A673 (cell line): ENCODE measurements around the gene NCAPG2. TPM values are rescaled to one million over a fixed set of nuclear protein-coding genes. Genes with fewer than 3 reads are reported as not detected.
A peak's percentile ranks its signal among the peaks of the same experiment; 100 is the strongest.

Experiments used
- BruUV-seq: library from RNA; stranded (reverse); fragments of 400-500 nt; replicated peaks from 2 replicates; lab custom pipeline; 2021; lab: Mats Ljungman, UMichigan
- CTCF ChIA-PET: fragments of 300-600 bp; sonication (Branson Sonifier 250); formaldehyde crosslinking; loops from one replicate; lab custom pipeline; 2022; ENCODE audit warnings: antibody characterized with exemption; lab: Charles Lee
- POLR2A ChIA-PET: fragments of 300-600 bp; sonication (Branson Sonifier 250); formaldehyde crosslinking; loops from one replicate; lab custom pipeline; 2022; ENCODE audit warnings: antibody characterized with exemption; ENCODE audit not compliant: low non-redundant PET; lab: Charles Lee
- DNase-seq: peaks from one replicate; pipeline ENCODE4 v3.0.0-alpha.2; 2015; ENCODE audit warnings: low spot score
- H3K27ac ChIP-seq: fragments of 200-600 bp; sonication (generic); 2 replicates; pipeline ENCODE4 v1.5.1; 2016; ENCODE audit warnings: mixed run types, low read depth, mild to moderate bottlenecking, mixed read lengths, antibody characterized with exemption, low read length; ENCODE audit not compliant: poor library complexity, severe bottlenecking
- H3K27me3 ChIP-seq: fragments of 200-600 bp; sonication (generic); replicated peaks from 2 replicates; pipeline ENCODE4 v1.6.1; 2017; ENCODE audit warnings: mixed run types, low read depth, mild to moderate bottlenecking, mixed read lengths, antibody characterized with exemption, low read length; ENCODE audit not compliant: insufficient read depth, poor library complexity
- H3K36me3 ChIP-seq: fragments of 200-600 bp; sonication (generic); 2 replicates; pipeline ENCODE4 v1.6.1; 2016; ENCODE audit warnings: mixed run types, mild to moderate bottlenecking, mixed read lengths, antibody characterized with exemption, low read length; ENCODE audit not compliant: insufficient read depth, poor library complexity, severe bottlenecking
- H3K4me1 ChIP-seq: fragments of 200-600 bp; sonication (generic); 2 replicates; pipeline ENCODE4 v1.6.1; 2017; ENCODE audit warnings: mixed run types, mild to moderate bottlenecking, mixed read lengths, antibody characterized with exemption, low read length; ENCODE audit not compliant: insufficient read depth, poor library complexity, severe bottlenecking
- H3K4me3 ChIP-seq: fragments of 200-600 bp; sonication (generic); 2 replicates; pipeline ENCODE4 v1.5.1; 2016; ENCODE audit warnings: low read depth, mixed run types, mild to moderate bottlenecking, mixed read lengths, low read length; ENCODE audit not compliant: poor library complexity, severe bottlenecking
- H3K9me3 ChIP-seq: fragments of 200-600 bp; sonication (generic); 2 replicates; pipeline ENCODE4 v1.6.1; 2016; ENCODE audit warnings: mixed run types, low read depth, mild to moderate bottlenecking, mixed read lengths, antibody characterized with exemption, low read length; ENCODE audit not compliant: poor library complexity, severe bottlenecking
- EZH2 ChIP-seq: fragments of 200-600 bp; sonication (generic); IDR thresholded peaks from 2 replicates; pipeline ENCODE4 v1.6.1; 2017; ENCODE audit warnings: borderline replicate concordance, low read depth, mild to moderate bottlenecking, mixed read lengths, antibody characterized with exemption, low read length; ENCODE audit not compliant: poor library complexity, severe bottlenecking
- intact Hi-C: fragments of 100-400 bp; cut with micrococcal nuclease; formaldehyde crosslinking; loops from one replicate; pipeline ENCODE4 v1.10.0; 2022; ENCODE audit not compliant: unreplicated experiment
- total RNA-seq: library from RNA; stranded (reverse); gene quantifications from 2 replicates; pipeline ENCODE4 v1.2.3, GENCODE V29; 2021
- TF ChIP-seq, protein P1 (sequence below): fragments of 300-800, 200-600 bp; sonication (generic); conservative IDR thresholded peaks from 2 replicates; pipeline ENCODE4 v1.5.1; 2017; ENCODE audit warnings: low read depth, mild to moderate bottlenecking, antibody characterized with exemption, low read length, moderate library complexity, mixed read lengths

Gene NCAPG2
- total RNA-seq, 1 experiment from 2014 or later, result 127 TPM

DNA sequence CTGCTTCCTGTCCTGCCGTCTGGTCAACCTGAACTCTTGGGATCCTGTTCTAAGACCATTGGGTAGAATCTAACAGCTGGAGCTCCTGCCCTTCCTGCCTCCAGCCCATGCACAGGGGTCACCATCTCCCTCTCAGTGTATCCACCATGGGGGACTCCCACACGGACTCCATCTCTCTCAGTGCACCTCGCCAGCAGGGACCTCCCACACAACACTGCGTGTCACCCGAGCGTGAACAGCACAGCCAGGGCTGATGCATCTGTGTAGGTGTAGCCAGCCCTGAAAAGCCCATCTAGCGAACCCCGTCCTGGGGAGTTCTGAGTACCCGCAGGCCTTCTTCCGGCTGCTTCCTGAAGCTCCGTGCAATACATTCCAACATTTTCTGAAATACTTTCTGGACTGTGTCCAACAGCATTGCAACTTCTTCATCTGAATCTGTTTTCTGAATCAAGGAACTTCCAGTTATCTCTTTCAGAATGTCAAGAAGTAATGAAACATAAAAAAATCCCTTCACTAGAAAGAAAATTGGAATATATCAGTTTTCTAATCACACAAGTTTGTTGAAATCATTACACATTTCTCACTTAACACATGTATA is 52.5 kb downstream of the NCAPG2 start:
- H3K27ac ChIP-seq, result no peak overlapping the region
- H3K4me1 ChIP-seq, result no peaks in the 10 kb centered on the region
- H3K9me3 ChIP-seq, result no peaks in the 10 kb centered on the region
- BruUV-seq, result no TSS peak
- DNase-seq, result no peak
- intact Hi-C loops, result no loop called here
- TF ChIP-seq, protein P1, sequence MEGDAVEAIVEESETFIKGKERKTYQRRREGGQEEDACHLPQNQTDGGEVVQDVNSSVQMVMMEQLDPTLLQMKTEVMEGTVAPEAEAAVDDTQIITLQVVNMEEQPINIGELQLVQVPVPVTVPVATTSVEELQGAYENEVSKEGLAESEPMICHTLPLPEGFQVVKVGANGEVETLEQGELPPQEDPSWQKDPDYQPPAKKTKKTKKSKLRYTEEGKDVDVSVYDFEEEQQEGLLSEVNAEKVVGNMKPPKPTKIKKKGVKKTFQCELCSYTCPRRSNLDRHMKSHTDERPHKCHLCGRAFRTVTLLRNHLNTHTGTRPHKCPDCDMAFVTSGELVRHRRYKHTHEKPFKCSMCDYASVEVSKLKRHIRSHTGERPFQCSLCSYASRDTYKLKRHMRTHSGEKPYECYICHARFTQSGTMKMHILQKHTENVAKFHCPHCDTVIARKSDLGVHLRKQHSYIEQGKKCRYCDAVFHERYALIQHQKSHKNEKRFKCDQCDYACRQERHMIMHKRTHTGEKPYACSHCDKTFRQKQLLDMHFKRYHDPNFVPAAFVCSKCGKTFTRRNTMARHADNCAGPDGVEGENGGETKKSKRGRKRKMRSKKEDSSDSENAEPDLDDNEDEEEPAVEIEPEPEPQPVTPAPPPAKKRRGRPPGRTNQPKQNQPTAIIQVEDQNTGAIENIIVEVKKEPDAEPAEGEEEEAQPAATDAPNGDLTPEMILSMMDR, result no peak
- no peak for TF ChIP-seq EZH2
- no peaks in the 10 kb centered on the region for H3K27me3 ChIP-seq
- CTCF ChIA-PET, result no interaction called here
- no peak overlapping the region for H3K4me3 ChIP-seq
- POLR2A ChIA-PET, result no interaction called here
- H3K36me3 ChIP-seq, result peaks cover 72% of the 10 kb centered on the region

DNA sequence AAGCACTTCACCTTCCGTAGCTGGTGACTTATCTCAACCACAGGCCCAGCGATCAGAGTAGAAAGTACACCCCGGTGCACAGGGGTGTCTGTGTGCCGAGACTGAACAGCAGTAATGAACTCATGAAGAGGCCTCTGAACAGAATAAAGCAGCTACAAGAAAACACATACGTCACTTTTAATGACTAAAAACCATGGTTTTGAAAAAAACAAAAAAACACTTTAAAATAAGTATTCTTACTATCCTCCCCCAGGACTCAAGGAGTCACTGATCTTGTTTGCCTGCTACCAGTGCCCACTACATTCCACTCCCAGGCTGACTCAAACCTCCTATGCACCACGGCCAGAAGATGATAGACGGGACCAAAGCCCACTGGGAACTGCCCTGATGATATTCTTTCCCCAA is 53.8 kb downstream of the NCAPG2 start:
- BruUV-seq, result no TSS peak
- intact Hi-C loops, result no loop called here
- Histone ChIP-seq H3K9me3 (no peaks in the 10 kb centered on the region), H3K4me3 (no peak overlapping the region), H3K4me1 (no peaks in the 10 kb centered on the region), H3K36me3 (peaks cover 68% of the 10 kb centered on the region), H3K27ac (no peak overlapping the region), H3K27me3 (no peaks in the 10 kb centered on the region)
- ChIA-PET POLR2A (no interaction called here), CTCF (no interaction called here)
- no peak for TF ChIP-seq EZH2
- TF ChIP-seq, protein P1, result no peak
- no peak for DNase-seq

DNA sequence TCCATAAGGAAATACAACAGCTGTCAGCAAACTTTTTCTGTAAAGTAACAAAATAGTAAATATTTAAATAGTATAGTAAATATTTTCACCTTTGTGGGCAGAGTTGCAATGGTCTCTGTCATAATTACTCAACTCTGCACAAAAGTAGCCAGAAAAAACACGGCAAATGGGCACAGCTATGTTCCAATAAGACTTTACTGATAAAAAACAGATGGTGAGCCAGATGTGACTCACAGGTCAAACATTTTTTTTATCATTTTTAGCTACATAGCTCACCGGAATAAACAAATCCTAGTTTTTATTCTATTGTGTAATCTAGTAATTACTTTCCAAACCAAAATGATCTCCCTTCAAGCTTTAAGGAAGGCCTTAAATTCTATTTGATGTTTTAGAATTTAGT is 55.3 kb downstream of the NCAPG2 start:
- ChIA-PET POLR2A (no interaction called here), CTCF (no interaction called here)
- no TSS peak for BruUV-seq
- no peak overlapping the region for H3K4me3 ChIP-seq
- H3K27me3 ChIP-seq, result no peaks in the 10 kb centered on the region
- H3K9me3 ChIP-seq, result no peaks in the 10 kb centered on the region
- intact Hi-C loops, result no loop called here
- TF ChIP-seq, protein P1, result no peak
- TF ChIP-seq EZH2, result no peak
- peaks cover 69% of the 10 kb centered on the region for H3K36me3 ChIP-seq
- no peaks in the 10 kb centered on the region for H3K4me1 ChIP-seq
- peak; percentile 25 for DNase-seq
- H3K27ac ChIP-seq, result no peak overlapping the region
